ENCODE measurements around the gene PCBP3. TPM values are rescaled to one million over a fixed set of nuclear protein-coding genes. Genes with fewer than 3 reads are reported as not detected.

Gene PCBP3
- total and polyA plus RNA-seq, 2 of the 8 experiments (the other 6 are each of a cell fraction or from before 2014, with no cell fraction given) = 3.5 to 6.3 TPM

GRCh38 chr21:45594721-45595489 lies 48.6 kb upstream of the PCBP3 start:
- Histone ChIP-seq H3K27ac (ENCODE audit: low read depth, low read length) (no peak overlapping the region), H3K27me3 (replicated peaks in 1 of 4; ENCODE audit: control insufficient read depth in 3 of 4, extremely low read depth in 1 of 4, insufficient read depth in 3 of 4, low read length in 3 of 4) (peaks cover 0 to 8% (median 3%) of the 10 kb centered on the region in 4 experiments; a peak in 5 of 7 replicates), H3K14ac (ENCODE audit: insufficient read length) (no peak overlapping the region), H3K23me2 (ENCODE audit: low read depth, low read length) (peaks cover 10% of the 10 kb centered on the region), H3K4me3 (ENCODE audit: extremely low read depth in 1 of 4, insufficient read depth in 2 of 4, low read depth in 3 of 4, low read length in 4 of 4) (no peak overlapping the region), H4K91ac (replicated peaks; ENCODE audit: insufficient read length, low read length) (no peak overlapping the region), H2BK20ac (ENCODE audit: low read length) (no peak overlapping the region), H3K79me2 (ENCODE audit: control insufficient read depth in 1 of 2, insufficient read depth in 2 of 2, low read length in 2 of 2) (0 out of 4 replicates have a peak, but pooled peaks cover 0 to 3% of the 10 kb centered on the region in 2 experiments), H3K9me3 (ENCODE audit: insufficient read depth in 2 of 2, low read depth in 1 of 2, low read length in 1 of 2) (peaks cover 0 to 5% of the 10 kb centered on the region in 2 experiments; a peak in 1 of 4 replicates), H3K4me1 (replicated peaks in 1 of 4; ENCODE audit: control insufficient read depth in 3 of 4, insufficient read depth in 4 of 4, low read length in 3 of 4) (0 out of 7 replicates have a peak, but pooled peaks cover 0 to 3% (median 0%) of the 10 kb centered on the region in 4 experiments), H3K56ac (replicated peaks; ENCODE audit: insufficient read length, low read depth, low read length) (no peak overlapping the region), H3K36me3 (ENCODE audit: control insufficient read depth in 2 of 4, insufficient read depth in 4 of 4, low read length in 3 of 4) (no peaks in the 10 kb centered on the region; a peak in 1 of 8 replicates), H3K23ac (ENCODE audit: insufficient read length) (no peak overlapping the region), H3K79me1 (ENCODE audit: low read depth, low read length) (no peaks in the 10 kb centered on the region; the same call in 1 of the 2 replicates), H4K8ac (ENCODE audit: extremely low read depth, insufficient read depth, low read length) (no peak overlapping the region), H2BK5ac (ENCODE audit: low read depth, low read length) (no peak overlapping the region), H2BK120ac (replicated peaks; ENCODE audit: low read depth, low read length) (no peak overlapping the region), H4K20me1 (replicated peaks in 1 of 2; ENCODE audit: control insufficient read depth in 1 of 2, insufficient read depth in 2 of 2, low read length in 2 of 2) (peaks cover 0 to 11% of the 10 kb centered on the region in 2 experiments), H2AK5ac (ENCODE audit: low read depth, low read length) (no peak overlapping the region), H4K5ac (ENCODE audit: insufficient read length, low read depth, low read length) (no peak overlapping the region), H3K18ac (ENCODE audit: extremely low read depth, low read length) (no peak overlapping the region), H2BK15ac (ENCODE audit: low read length) (no peak overlapping the region), H3K4me2 (ENCODE audit: insufficient read depth in 1 of 2, low read depth in 2 of 2, low read length in 2 of 2) (no peak overlapping the region), H3K4ac (replicated peaks; ENCODE audit: insufficient read length, low read depth, low read length) (no peak overlapping the region), H2AFZ (ENCODE audit: low read length) (no peak overlapping the region), H3K9ac (replicated peaks in 1 of 4; ENCODE audit: extremely low read depth in 1 of 4, low read depth in 3 of 4, low read length in 3 of 4) (no peak overlapping the region), H2BK12ac (ENCODE audit: low read depth, low read length) (no peak overlapping the region)
- DNase-seq (ENCODE audit: low read depth in 1 of 2, low spot score in 2 of 2) = no peak
- no peak for FAIRE-seq
- POLR2A ChIA-PET (ENCODE audit: partially characterized antibody) = interaction anchor here (1.3 kb wide), 1 partner anchor 39 kb away, joined by 3 read pairs; no protein-coding TSS in a partner anchor
- WGBS, 2 experiments (ENCODE audit: extremely low coverage in 1 of 2, insufficient coverage in 1 of 2, insufficient read length in 1 of 2, insufficient replicate concordance in 2 of 2, low coverage in 1 of 2, low lambda C conversion rate in 2 of 2, missing lambda C conversion rate in 1 of 2) = 94% methylated on average over 14 of the region's 17 CpGs; no CpG with 5 or more reads in 1 of the 2 experiments
- CTCF ChIA-PET (ENCODE audit: partially characterized antibody) = interaction anchor here (0.7 to 4.9 kb wide), 14 partner anchors 9 to 462 kb away, joined by 3 to 37 read pairs (median 3); no protein-coding TSS in a partner anchor
- no peak for TF ChIP-seq RAD21 (IDR thresholded peaks at IDR 0.05 in 1 of 2, conservative IDR thresholded peaks at IDR 0.05 in 1 of 2; ENCODE audit: low read depth in 2 of 2, low read length in 2 of 2)
- no peak for TF ChIP-seq HDAC6 (IDR thresholded peaks at IDR 0.05; ENCODE audit: low read depth, low read length)
- no peak for TF ChIP-seq PHF8 (conservative IDR thresholded peaks at IDR 0.05; ENCODE audit: low read depth, low read length)
- no peak for TF ChIP-seq SAP30 (IDR thresholded peaks at IDR 0.05; ENCODE audit: insufficient read depth, insufficient replicate concordance, low read length)
- TF ChIP-seq SRF (IDR thresholded peaks at IDR 0.05; ENCODE audit: low read depth, low read length) = no peak
- TF ChIP-seq CTCF (IDR thresholded peaks at IDR 0.05; ENCODE audit: control extremely low read depth in 1 of 3, insufficient read depth in 1 of 3, low read depth in 1 of 3, low read length in 3 of 3) = no peak
- TF ChIP-seq SP2 (IDR thresholded peaks at IDR 0.05; ENCODE audit: low read length) = no peak
- no peak for TF ChIP-seq SP1 (IDR thresholded peaks at IDR 0.05; ENCODE audit: low read depth, low read length)
- no peak for TF ChIP-seq KDM5A (IDR thresholded peaks at IDR 0.05; ENCODE audit: low read length)
